Stomach (tissue), 9 donors: Measurements from ENCODE around the gene RUFY3. TPM values are rescaled to one million over a fixed set of nuclear protein-coding genes. Genes with fewer than 3 reads are reported as not detected.
"Not testable (repeated sequence)": the region's sequence is repeated elsewhere in the genome, so short reads cannot be mapped to it uniquely, and the experiment has no call there.

ENCODE experiments used
- DNase-seq, 2 donors: peaks; one replicate each; pipeline versions ENCODE4 v3.0.0 to v3.0.0-alpha.2; 2013 to 2019
- H3K27ac ChIP-seq, 5 donors: fragments of 200-600 bp in 4 of 5; sonication (generic) in 4 of 5; one replicate each; pipeline ENCODE4 v1.5.1; 2013 to 2019; ENCODE audit warnings: mild to moderate bottlenecking in 1 of 5, moderate library complexity in 1 of 5
- H3K27me3 ChIP-seq, 3 donors: fragments of 200-600 bp; sonication (generic); one replicate each; pipeline ENCODE4 v1.5.1; 2017 to 2019; ENCODE audit warnings: mixed run types in 1 of 3
- H3K36me3 ChIP-seq, 4 donors: fragments of 200-600 bp; sonication (generic); 1 replicate in 3 of 4; 2 replicates in 1 of 4; pipeline ENCODE4 v1.5.1; 2016 to 2019
- H3K4me1 ChIP-seq, 4 donors: fragments of 200-600 bp; sonication (generic); one replicate each; pipeline ENCODE4 v1.5.1; 2016 to 2019
- H3K4me3 ChIP-seq, 4 donors: fragments of 200-600 bp; sonication (generic) in 3 of 4; one replicate each; pipeline ENCODE4 v1.5.1; 2016 to 2019; ENCODE audit warnings: mild to moderate bottlenecking in 1 of 4
- H3K9me3 ChIP-seq, 4 donors: fragments of 200-600 bp; sonication (generic); one replicate each; pipeline ENCODE4 v1.5.1; 2016 to 2019
- EP300 ChIP-seq: sonication (generic); formaldehyde crosslinking; IDR thresholded peaks from one replicate; pipeline ENCODE4 v1.6.1; 2017; ENCODE audit warnings: antibody characterized with exemption
- POLR2A ChIP-seq, 4 donors: fragments of 450-650 bp; IDR thresholded peaks; one replicate each; pipeline ENCODE4 v1.6.1; 2016; ENCODE audit warnings: antibody characterized with exemption in 4 of 4, control low read depth in 2 of 4, mild to moderate bottlenecking in 1 of 4, moderate library complexity in 1 of 4
- POLR2AphosphoS5 ChIP-seq, 3 donors: sonication (generic); formaldehyde crosslinking; IDR thresholded peaks; one replicate each; pipeline ENCODE4 v1.6.1; 2016; ENCODE audit warnings: antibody characterized with exemption in 3 of 3
- WGBS, 5 donors: extraction: QIAGEN DNeasy Blood & Tissue Kit in 3 of 5; methylation state at CpG; one replicate each; pipeline versions ENCODE4 v1.1.5 to v1.1.7; 2013 to 2018; 5-methylcytosine and 5-hydroxymethylcytosine counted together
- intact Hi-C: fragments of 100-400 bp; cut with DNase I; formaldehyde crosslinking; loops from one replicate; pipeline ENCODE4 v1.15.1; 2023; ENCODE audit warnings: low total_unique reads
- polyA plus RNA-seq, 3 donors: library from polyadenylated mRNA; stranded (reverse); fragments of 200-250 nt; gene quantifications; one replicate each; pipeline ENCODE4 v1.2.3, GENCODE V29; 2013
- total RNA-seq, 5 donors: library from RNA; depleted of rRNA; stranded (reverse); fragments of >200 nt; gene quantifications; one replicate each; pipeline versions ENCODE4 v1.1.0 to v1.2.3, GENCODE V29; 2014 to 2016
- TF ChIP-seq, protein P1 (sequence below), 7 experiments: fragments of 450-650 bp in 4 of 7; fragments of 200-600 bp in 3 of 7; sonication (generic) in 3 of 7; IDR thresholded peaks; one replicate each; pipeline ENCODE4 v1.5.1; 2016 to 2019; ENCODE audit warnings: antibody characterized with exemption in 7 of 7, control low read depth in 2 of 7, mild to moderate bottlenecking in 1 of 7
- donor health status: healthy with polysubstance abuse.
- donor health status: Bipolar disorder and iron deficiency.
- donor health status: healthy.

RUFY3 gene
- total and polyA plus RNA-seq, 8 donors: 13.2 to 120 (median 51.3) TPM

GRCh38 chr4:70759627-70760026 is 37.9 kb downstream of the RUFY3 start:
- H3K36me3 ChIP-seq: peaks cover 0 to 28% (median 23%) of the 10 kb centered on the region in 4 donors
- no peak for TF ChIP-seq EP300
- no peak for TF ChIP-seq POLR2AphosphoS5 (IDR thresholded peaks at IDR 0.05)
- TF ChIP-seq, protein P1, sequence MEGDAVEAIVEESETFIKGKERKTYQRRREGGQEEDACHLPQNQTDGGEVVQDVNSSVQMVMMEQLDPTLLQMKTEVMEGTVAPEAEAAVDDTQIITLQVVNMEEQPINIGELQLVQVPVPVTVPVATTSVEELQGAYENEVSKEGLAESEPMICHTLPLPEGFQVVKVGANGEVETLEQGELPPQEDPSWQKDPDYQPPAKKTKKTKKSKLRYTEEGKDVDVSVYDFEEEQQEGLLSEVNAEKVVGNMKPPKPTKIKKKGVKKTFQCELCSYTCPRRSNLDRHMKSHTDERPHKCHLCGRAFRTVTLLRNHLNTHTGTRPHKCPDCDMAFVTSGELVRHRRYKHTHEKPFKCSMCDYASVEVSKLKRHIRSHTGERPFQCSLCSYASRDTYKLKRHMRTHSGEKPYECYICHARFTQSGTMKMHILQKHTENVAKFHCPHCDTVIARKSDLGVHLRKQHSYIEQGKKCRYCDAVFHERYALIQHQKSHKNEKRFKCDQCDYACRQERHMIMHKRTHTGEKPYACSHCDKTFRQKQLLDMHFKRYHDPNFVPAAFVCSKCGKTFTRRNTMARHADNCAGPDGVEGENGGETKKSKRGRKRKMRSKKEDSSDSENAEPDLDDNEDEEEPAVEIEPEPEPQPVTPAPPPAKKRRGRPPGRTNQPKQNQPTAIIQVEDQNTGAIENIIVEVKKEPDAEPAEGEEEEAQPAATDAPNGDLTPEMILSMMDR (IDR thresholded peaks at IDR 0.05): no peak
- no peak for TF ChIP-seq POLR2A (IDR thresholded peaks at IDR 0.05)

GRCh38 chr4:70760662-70761061 is 38.9 kb downstream of the RUFY3 start:
- no peak overlapping the region for H3K4me3 ChIP-seq
- 73 to 95% (median 92%) methylated on average over 1 of the region's 1 CpG for WGBS, 5 donors
- peaks cover 0 to 27% (median 15%) of the 10 kb centered on the region in 4 donors for H3K4me1 ChIP-seq
- intact Hi-C loops: no loop called here
- no peak overlapping the region for H3K27ac ChIP-seq
- peaks cover 0 to 38% (median 32%) of the 10 kb centered on the region in 4 donors for H3K36me3 ChIP-seq
- DNase-seq: no peak
- no peaks in the 10 kb centered on the region for H3K9me3 ChIP-seq
- H3K27me3 ChIP-seq: no peaks in the 10 kb centered on the region
- TF ChIP-seq, protein P1 (IDR thresholded peaks at IDR 0.05): no peak
- TF ChIP-seq POLR2A (IDR thresholded peaks at IDR 0.05) (no peak), EP300 (no peak), POLR2AphosphoS5 (IDR thresholded peaks at IDR 0.05) (no peak)

More at GRCh38 chr4:70759627-70760026, 37.9 kb downstream of the RUFY3 start:
- Histone ChIP-seq H3K9me3 (no peaks in the 10 kb centered on the region), H3K27me3 (no peaks in the 10 kb centered on the region), H3K4me3 (no peak overlapping the region), H3K27ac (no peak overlapping the region), H3K4me1 (peaks cover 0 to 33% (median 15%) of the 10 kb centered on the region in 4 donors)
- DNase-seq: no peak
- intact Hi-C loops: no loop called here

- WGBS, 5 donors: 81 to 97% (median 94%) methylated on average over 3 of the region's 3 CpGs
- no peak overlapping the region for H3K4me3 ChIP-seq
- no peaks in the 10 kb centered on the region for H3K27me3 ChIP-seq
- TF ChIP-seq POLR2A (IDR thresholded peaks at IDR 0.05): no peak
- no peak for TF ChIP-seq EP300
- DNase-seq: no peak
- H3K9me3 ChIP-seq: no peaks in the 10 kb centered on the region
- peaks cover 4 to 45% (median 39%) of the 10 kb centered on the region in 4 donors for H3K36me3 ChIP-seq
- H3K27ac ChIP-seq: no peak overlapping the region
- intact Hi-C loops: no loop called here
- peaks cover 0 to 27% (median 15%) of the 10 kb centered on the region in 4 donors for H3K4me1 ChIP-seq
Measured at GRCh38 chr4:70761276-70761816, 39.6 kb downstream of the RUFY3 start.

GRCh38 chr4:70765368-70765767 is 43.6 kb downstream of the RUFY3 start:
- TF ChIP-seq POLR2AphosphoS5 (IDR thresholded peaks at IDR 0.05) (no peak), POLR2A (IDR thresholded peaks at IDR 0.05) (no peak), EP300 (no peak)
- TF ChIP-seq, protein P1 (IDR thresholded peaks at IDR 0.05): no peak
- 93 to 100% (median 97%) methylated on average over 1 of the region's 1 CpG for WGBS, 5 donors
- no peak overlapping the region for H3K4me3 ChIP-seq

GRCh38 chr4:70768301-70768948 is 46.7 kb downstream of the RUFY3 start:
- no peak overlapping the region for H3K4me3 ChIP-seq
- H3K4me1 ChIP-seq: no peaks in the 10 kb centered on the region
- peaks cover 7 to 94% (median 85%) of the 10 kb centered on the region in 4 donors for H3K36me3 ChIP-seq
- TF ChIP-seq POLR2A (IDR thresholded peaks at IDR 0.05): no peak
- TF ChIP-seq, protein P1 (IDR thresholded peaks at IDR 0.05): no peak
- TF ChIP-seq EP300: no peak
- no peak for TF ChIP-seq POLR2AphosphoS5 (IDR thresholded peaks at IDR 0.05)
- H3K9me3 ChIP-seq: no peaks in the 10 kb centered on the region
- intact Hi-C loops: no loop called here
- no peaks in the 10 kb centered on the region for H3K27me3 ChIP-seq
- WGBS, 5 donors: 92 to 97% (median 94%) methylated on average over 3 of the region's 3 CpGs
- no peak overlapping the region for H3K27ac ChIP-seq
- DNase-seq: no peak

More at GRCh38 chr4:70765368-70765767, 43.6 kb downstream of the RUFY3 start:
- Histone ChIP-seq H3K4me1 (peaks cover 0 to 9% (median 4%) of the 10 kb centered on the region in 4 donors), H3K9me3 (no peaks in the 10 kb centered on the region), H3K27ac (no peak overlapping the region), H3K36me3 (peaks cover 7 to 84% (median 70%) of the 10 kb centered on the region in 4 donors), H3K27me3 (no peaks in the 10 kb centered on the region)
- DNase-seq: no peak
- intact Hi-C loops: no loop called here

DNA sequence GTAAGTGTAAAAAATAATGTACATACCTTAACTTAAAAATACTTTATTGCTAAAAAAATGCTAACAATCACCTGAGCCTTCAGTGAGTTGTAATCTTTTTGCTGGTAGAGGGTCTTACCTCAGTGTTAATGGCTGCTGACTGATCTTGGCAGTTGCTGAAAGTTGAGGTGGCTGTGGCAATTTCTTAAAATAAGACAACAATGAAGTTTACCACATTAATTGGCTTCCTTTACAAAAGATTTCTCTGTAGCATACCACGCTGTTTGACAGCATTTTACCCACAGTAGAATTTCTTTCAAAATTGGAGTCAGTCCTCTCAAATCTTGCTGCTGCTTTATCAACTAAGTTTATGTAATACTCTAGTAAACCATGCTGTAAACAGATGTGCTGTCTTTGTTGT is 47.6 kb downstream of the RUFY3 start:
- 51 to 100% (median 95%) methylated on average over 1 of the region's 1 CpG for WGBS, 5 donors
- not testable (repeated sequence) for DNase-seq
- H3K36me3 ChIP-seq: peaks cover 7 to 84% (median 77%) of the 10 kb centered on the region in 4 donors

More for the DNA sequence above, 47.6 kb downstream of the RUFY3 start:
- H3K27me3 ChIP-seq, intact Hi-C loops, H3K27ac ChIP-seq, H3K4me3 ChIP-seq, H3K4me1 ChIP-seq, H3K9me3 ChIP-seq: not testable (repeated sequence)
